Mammary epithelial cell (primary cell): ENCODE measurements around the gene GZMB.

Experiments used
- EZH2 ChIP-seq: IDR thresholded peaks from 2 replicates; pipeline ENCODE4 v1.6.1; 2012; ENCODE audit warnings: low read length, inconsistent platforms, borderline replicate concordance
- TF ChIP-seq, protein P1 (sequence below), 2 donors: IDR thresholded peaks in 1 of 2; conservative IDR thresholded peaks in 1 of 2; 2 replicates each; pipeline ENCODE4 v1.5.1; 2011 to 2012; ENCODE audit warnings: inconsistent platforms in 2 of 2, low read length in 2 of 2, mild to moderate bottlenecking in 2 of 2, control low read depth in 1 of 2, low read depth in 1 of 2; ENCODE audit not compliant: insufficient read depth in 1 of 2; ENCODE audit errors: extremely low read depth in 1 of 2

DNA sequence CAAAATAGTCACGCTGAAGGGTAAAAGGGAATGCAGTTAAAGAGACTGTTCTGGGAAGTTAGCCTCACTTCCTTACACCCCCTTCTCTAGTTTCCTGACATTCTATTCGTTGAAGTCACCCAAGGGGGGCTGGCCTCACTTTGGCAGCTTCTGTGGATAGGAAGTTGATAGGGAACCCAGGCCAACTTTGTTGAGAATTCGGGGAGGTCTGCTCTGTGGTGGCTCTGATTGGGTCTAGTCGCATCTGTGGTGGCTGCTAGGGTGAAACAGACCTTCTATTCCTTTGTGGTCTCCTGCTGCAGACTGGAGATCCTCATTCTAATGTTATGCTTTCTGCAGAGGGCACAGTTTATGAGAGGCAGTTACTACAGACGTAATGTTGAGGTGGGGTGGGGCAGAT is 28.8 kb upstream of the GZMB start:
- TF ChIP-seq, protein P1, sequence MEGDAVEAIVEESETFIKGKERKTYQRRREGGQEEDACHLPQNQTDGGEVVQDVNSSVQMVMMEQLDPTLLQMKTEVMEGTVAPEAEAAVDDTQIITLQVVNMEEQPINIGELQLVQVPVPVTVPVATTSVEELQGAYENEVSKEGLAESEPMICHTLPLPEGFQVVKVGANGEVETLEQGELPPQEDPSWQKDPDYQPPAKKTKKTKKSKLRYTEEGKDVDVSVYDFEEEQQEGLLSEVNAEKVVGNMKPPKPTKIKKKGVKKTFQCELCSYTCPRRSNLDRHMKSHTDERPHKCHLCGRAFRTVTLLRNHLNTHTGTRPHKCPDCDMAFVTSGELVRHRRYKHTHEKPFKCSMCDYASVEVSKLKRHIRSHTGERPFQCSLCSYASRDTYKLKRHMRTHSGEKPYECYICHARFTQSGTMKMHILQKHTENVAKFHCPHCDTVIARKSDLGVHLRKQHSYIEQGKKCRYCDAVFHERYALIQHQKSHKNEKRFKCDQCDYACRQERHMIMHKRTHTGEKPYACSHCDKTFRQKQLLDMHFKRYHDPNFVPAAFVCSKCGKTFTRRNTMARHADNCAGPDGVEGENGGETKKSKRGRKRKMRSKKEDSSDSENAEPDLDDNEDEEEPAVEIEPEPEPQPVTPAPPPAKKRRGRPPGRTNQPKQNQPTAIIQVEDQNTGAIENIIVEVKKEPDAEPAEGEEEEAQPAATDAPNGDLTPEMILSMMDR (conservative IDR thresholded peaks at IDR 0.05 in 1 of 2, IDR thresholded peaks at IDR 0.05 in 1 of 2; ENCODE audit: extremely low read depth in 1 of 2, insufficient read depth in 1 of 2, low read depth in 1 of 2, low read length in 2 of 2) = no peak
- no peak for TF ChIP-seq EZH2
